Measurements from ENCODE around the gene ABI3BP. TPM values are rescaled to one million over a fixed set of nuclear protein-coding genes. Genes with fewer than 3 reads are reported as not detected.

ABI3BP gene
- total and polyA plus RNA-seq, 10 of the 15 experiments (the other 5 are each of a cell fraction or from before 2014, with no cell fraction given), result 0.03 to 0.42 (median 0.11) TPM; not detected in 4

- intact Hi-C loops (cut with micrococcal nuclease; ENCODE audit: unreplicated experiment) (no loop called here), in situ Hi-C loops (cut with MboI) (no loop called here)
- H3K9ac ChIP-seq (ENCODE audit: control insufficient read depth, insufficient read depth, low read length), result no peak overlapping the region
- CTCF ChIA-PET, result interaction anchor here (1.0 kb wide), 1 partner anchor 9 kb away, joined by 3 read pairs; no protein-coding TSS in a partner anchor
- POLR2A ChIA-PET, result no interaction called here
- H3K4me3 ChIP-seq, result no peak overlapping the region
- WGBS (ENCODE audit: insufficient coverage, insufficient replicate concordance, low lambda C conversion rate, missing lambda C conversion rate), result 15% methylated on average over 3 of the region's 3 CpGs
- no peaks in the 10 kb centered on the region for H4K20me1 ChIP-seq (ENCODE audit: control insufficient read depth, insufficient read depth)
- RAD21 ChIA-PET (ENCODE audit: unreplicated experiment), result no interaction called here
- FAIRE-seq (no peak), DNase-seq (ENCODE audit: low read depth, low spot score) (no peak), ATAC-seq (no peak)
- no peaks in the 10 kb centered on the region for H3K36me3 ChIP-seq (ENCODE audit: control insufficient read depth in 2 of 2, insufficient read depth in 2 of 2, low read length in 1 of 2)
- SMC1A ChIA-PET (ENCODE audit: uncharacterized antibody, unreplicated experiment), result interaction anchor here (1.2 kb wide), 1 partner anchor 24 kb away, joined by 3 read pairs; no protein-coding TSS in a partner anchor
- no peak overlapping the region for H3K4me2 ChIP-seq (ENCODE audit: control insufficient read depth, insufficient read depth)
- no peaks in the 10 kb centered on the region for H3K27me3 ChIP-seq (replicated peaks in 1 of 2; ENCODE audit: control insufficient read depth in 2 of 2, insufficient read depth in 2 of 2, low read length in 1 of 2)
- TF ChIP-seq WRNIP1 (IDR thresholded peaks at IDR 0.05; ENCODE audit: borderline replicate concordance, low read depth, low read length), result no peak
- TF ChIP-seq CBX5 (IDR thresholded peaks at IDR 0.05; ENCODE audit: low read depth), result no peak
- no peak for TF ChIP-seq MLLT1 (IDR thresholded peaks at IDR 0.05)
- TF ChIP-seq ESRRA (IDR thresholded peaks at IDR 0.05; ENCODE audit: low read length), result no peak
- TF ChIP-seq IKZF2 (IDR thresholded peaks at IDR 0.05), result no peak
- TF ChIP-seq SUZ12 (IDR thresholded peaks at IDR 0.05; ENCODE audit: unreplicated experiment), result no peak
- TF ChIP-seq DPF2 (IDR thresholded peaks at IDR 0.05), result no peak
- TF ChIP-seq CHD1 (IDR thresholded peaks at IDR 0.05; ENCODE audit: low read depth, low read length), result no peak
- no peak for TF ChIP-seq ZBTB4 (CRISPR knock-in tag; IDR thresholded peaks at IDR 0.05)
- TF ChIP-seq LARP7 (IDR thresholded peaks at IDR 0.05), result no peak
- TF ChIP-seq BMI1 (IDR thresholded peaks at IDR 0.05; ENCODE audit: borderline replicate concordance), result no peak
- TF ChIP-seq BACH1 (IDR thresholded peaks at IDR 0.05; ENCODE audit: borderline replicate concordance), result no peak
- TF ChIP-seq MYB (IDR thresholded peaks at IDR 0.05; ENCODE audit: borderline replicate concordance, low read depth, low read length), result no peak
- TF ChIP-seq ZNF274 (IDR thresholded peaks at IDR 0.05; ENCODE audit: insufficient read depth, insufficient read length), result no peak
- no peak for TF ChIP-seq CHD2 (IDR thresholded peaks at IDR 0.05; ENCODE audit: borderline replicate concordance, low read depth, low read length)
- no peak for TF ChIP-seq BHLHE40 (IDR thresholded peaks at IDR 0.05; ENCODE audit: borderline replicate concordance in 1 of 2, low read depth in 2 of 2, low read length in 1 of 2)
- no peak for TF ChIP-seq ZSCAN29 (IDR thresholded peaks at IDR 0.05)
- H3K27ac ChIP-seq (ENCODE audit: control insufficient read depth, insufficient read depth), result no peak overlapping the region
- H3K4me1 ChIP-seq (ENCODE audit: control insufficient read depth, insufficient read depth, low read length), result no peaks in the 10 kb centered on the region
- no TSS peak for BruUV-seq (replicated peaks)
- H3K9me3 ChIP-seq (replicated peaks; ENCODE audit: control insufficient read depth, insufficient read depth, low read length), result no peaks in the 10 kb centered on the region
- H3K79me2 ChIP-seq (ENCODE audit: control insufficient read depth, insufficient read depth, low read length), result no peaks in the 10 kb centered on the region
- no peak overlapping the region for H2AFZ ChIP-seq (ENCODE audit: control insufficient read depth, low read depth, low read length)
Measured at GRCh38 chr3:100873611-100874010, 119.6 kb downstream of the ABI3BP start.
